ENCODE results near the gene MAP2K5. TPM values are rescaled to one million over a fixed set of nuclear protein-coding genes. Genes with fewer than 3 reads are reported as not detected.

Gene MAP2K5
- total and polyA plus RNA-seq, 8 donors, result 1.8 to 94.6 (median 11.1) TPM

DNA sequence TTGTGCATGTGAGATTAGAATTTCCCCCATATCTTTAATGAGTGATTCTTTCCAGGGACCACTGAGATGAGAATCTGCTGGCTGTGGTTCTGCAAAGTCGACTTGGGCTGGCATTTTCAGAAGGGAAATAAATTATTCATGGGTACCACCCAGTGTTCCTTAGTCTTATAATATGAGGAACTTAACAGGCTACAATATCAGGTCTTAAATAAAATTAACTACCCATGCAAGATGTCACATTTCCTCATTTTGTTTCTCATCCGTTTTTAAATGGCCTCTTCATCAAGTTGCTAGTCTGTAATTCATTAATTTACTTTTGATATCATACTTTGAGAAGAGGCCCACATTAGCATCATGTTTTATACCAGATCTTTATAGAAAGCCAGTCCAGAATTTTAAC is 224.5 kb downstream of the MAP2K5 start:
- intact Hi-C loops (cut with DNase I; ENCODE audit: low total_unique reads), result no loop called here
- H3K27me3 ChIP-seq, result no peaks in the 10 kb centered on the region
- H3K9me3 ChIP-seq, result no peaks in the 10 kb centered on the region
- no peak overlapping the region for H3K27ac ChIP-seq
- H3K36me3 ChIP-seq, result peaks cover 0 to 4% (median 0%) of the 10 kb centered on the region in 4 donors
- no peak overlapping the region for H3K4me3 ChIP-seq
- H3K4me1 ChIP-seq, result peaks cover 0 to 19% (median 4%) of the 10 kb centered on the region in 4 donors
- TF ChIP-seq, protein P1, sequence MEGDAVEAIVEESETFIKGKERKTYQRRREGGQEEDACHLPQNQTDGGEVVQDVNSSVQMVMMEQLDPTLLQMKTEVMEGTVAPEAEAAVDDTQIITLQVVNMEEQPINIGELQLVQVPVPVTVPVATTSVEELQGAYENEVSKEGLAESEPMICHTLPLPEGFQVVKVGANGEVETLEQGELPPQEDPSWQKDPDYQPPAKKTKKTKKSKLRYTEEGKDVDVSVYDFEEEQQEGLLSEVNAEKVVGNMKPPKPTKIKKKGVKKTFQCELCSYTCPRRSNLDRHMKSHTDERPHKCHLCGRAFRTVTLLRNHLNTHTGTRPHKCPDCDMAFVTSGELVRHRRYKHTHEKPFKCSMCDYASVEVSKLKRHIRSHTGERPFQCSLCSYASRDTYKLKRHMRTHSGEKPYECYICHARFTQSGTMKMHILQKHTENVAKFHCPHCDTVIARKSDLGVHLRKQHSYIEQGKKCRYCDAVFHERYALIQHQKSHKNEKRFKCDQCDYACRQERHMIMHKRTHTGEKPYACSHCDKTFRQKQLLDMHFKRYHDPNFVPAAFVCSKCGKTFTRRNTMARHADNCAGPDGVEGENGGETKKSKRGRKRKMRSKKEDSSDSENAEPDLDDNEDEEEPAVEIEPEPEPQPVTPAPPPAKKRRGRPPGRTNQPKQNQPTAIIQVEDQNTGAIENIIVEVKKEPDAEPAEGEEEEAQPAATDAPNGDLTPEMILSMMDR (IDR thresholded peaks at IDR 0.05), result no peak
- TF ChIP-seq POLR2A (IDR thresholded peaks at IDR 0.05) (no peak), POLR2AphosphoS5 (IDR thresholded peaks at IDR 0.05) (no peak), EP300 (IDR thresholded peaks at IDR 0.05) (no peak)
- 58 to 79% (median 69%) methylated on average over 2 of the region's 2 CpGs for WGBS, 5 donors
- DNase-seq, result no peak

DNA sequence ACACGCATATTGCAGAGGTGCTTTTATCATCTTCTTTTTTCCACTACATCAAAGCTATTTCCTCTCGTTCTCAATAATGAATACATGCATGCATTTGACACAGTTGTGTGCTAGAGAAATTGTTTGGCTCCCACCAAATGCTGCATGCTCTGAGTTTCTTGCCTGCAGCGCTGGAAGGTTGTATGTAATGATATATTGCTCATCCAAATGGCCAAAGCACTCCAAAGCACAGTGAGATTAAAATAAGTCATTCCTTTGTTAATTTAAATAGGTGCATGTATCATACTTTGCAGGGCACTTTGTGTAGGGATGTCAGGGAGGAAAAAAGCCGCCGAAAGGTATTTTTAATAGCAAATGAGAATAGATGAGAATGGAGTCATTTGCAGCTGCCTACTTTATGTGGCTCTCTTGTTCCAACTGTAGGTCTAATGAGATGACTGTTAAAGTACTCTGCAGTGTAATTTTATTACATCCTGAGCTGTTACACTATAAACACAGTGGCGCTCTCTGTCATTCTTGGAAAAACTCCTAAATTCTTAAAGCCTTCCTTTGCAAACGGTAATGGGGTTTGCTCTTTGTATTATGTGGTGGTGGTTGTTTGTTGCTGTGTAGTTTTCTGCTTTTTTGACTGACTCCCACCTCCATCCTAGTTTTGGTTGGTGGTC is 225.9 kb downstream of the MAP2K5 start:
- Histone ChIP-seq H3K36me3 (peaks cover 0 to 4% (median 1%) of the 10 kb centered on the region in 4 donors), H3K4me3 (no peak overlapping the region), H3K27me3 (no peaks in the 10 kb centered on the region), H3K27ac (no peak overlapping the region), H3K9me3 (no peaks in the 10 kb centered on the region), H3K4me1 (peaks cover 0 to 6% (median 2%) of the 10 kb centered on the region in 4 donors)
- no peak for TF ChIP-seq POLR2A (IDR thresholded peaks at IDR 0.05)
- TF ChIP-seq EP300 (IDR thresholded peaks at IDR 0.05), result no peak
- TF ChIP-seq, protein P1 (IDR thresholded peaks at IDR 0.05), result no peak
- no peak for TF ChIP-seq POLR2AphosphoS5 (IDR thresholded peaks at IDR 0.05)
- 92 to 95% (median 93%) methylated on average over 7 of the region's 7 CpGs for WGBS, 5 donors
- intact Hi-C loops (cut with DNase I; ENCODE audit: low total_unique reads), result no loop called here
- DNase-seq, result no peak

DNA sequence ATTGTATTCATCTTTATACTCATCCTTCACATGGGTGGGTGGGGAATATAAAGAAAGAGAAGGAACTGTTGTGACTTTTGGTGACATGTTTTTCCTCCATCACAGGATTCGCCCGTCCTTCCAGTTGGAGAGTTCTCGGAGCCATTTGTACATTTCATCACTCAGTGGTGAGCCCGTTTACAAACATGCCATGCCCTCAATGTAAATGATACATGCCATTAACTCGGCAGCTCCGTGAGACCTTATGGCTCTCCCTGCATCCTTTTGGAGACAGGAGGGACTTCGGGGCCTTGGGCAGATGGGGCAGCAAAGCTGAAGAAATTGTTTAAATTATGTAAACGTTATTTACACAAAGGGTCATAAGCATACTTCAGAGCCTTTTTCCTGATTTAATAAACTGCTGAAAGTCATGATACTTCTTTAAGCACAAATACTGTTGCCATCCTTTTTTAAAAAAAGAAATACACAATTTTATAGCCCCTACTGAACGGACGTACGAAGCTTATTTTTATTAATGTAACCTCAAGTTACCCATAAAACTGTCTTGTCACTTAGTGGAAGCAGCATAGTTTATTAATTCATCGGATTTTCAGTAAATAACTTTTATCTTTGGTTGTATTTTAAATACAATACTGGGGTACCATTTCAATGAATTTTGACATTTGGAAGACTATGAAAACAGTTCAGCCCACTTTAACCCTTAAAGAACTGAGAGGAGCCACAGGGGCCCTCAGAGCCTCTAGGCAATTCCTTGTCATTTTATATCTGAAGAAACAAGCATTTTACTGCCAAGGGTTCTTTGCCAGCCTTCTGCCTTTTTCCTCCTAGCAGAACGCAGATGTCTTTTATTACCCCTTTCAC is 227.2 kb downstream of the MAP2K5 start:
- DNase-seq, result no peak
- Histone ChIP-seq H3K9me3 (no peaks in the 10 kb centered on the region), H3K4me3 (no peak overlapping the region), H3K36me3 (peaks cover 0 to 11% (median 8%) of the 10 kb centered on the region in 4 donors), H3K27me3 (no peaks in the 10 kb centered on the region), H3K27ac (no peak overlapping the region), H3K4me1 (peaks cover 0 to 6% (median 2%) of the 10 kb centered on the region in 4 donors)
- 81 to 90% (median 87%) methylated on average over 13 of the region's 13 CpGs for WGBS, 5 donors
- TF ChIP-seq, protein P1 (IDR thresholded peaks at IDR 0.05), result no peak
- TF ChIP-seq EP300 (IDR thresholded peaks at IDR 0.05) (no peak), POLR2A (IDR thresholded peaks at IDR 0.05) (no peak), POLR2AphosphoS5 (IDR thresholded peaks at IDR 0.05) (no peak)
- intact Hi-C loops (cut with DNase I; ENCODE audit: low total_unique reads), result no loop called here

DNA sequence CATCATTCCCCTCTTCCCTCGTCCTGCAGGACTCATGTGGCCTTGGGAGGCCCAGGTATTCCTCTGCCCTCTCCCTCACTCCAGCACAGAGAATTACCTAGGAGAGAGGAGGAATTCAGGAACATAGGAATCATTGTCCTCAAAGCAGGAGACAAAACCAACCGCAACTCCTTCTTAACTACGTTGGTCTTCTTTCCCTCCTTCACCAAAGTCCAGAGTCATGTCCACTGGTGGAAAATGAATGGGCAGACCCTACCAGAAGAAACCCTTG is 227.8 kb downstream of the MAP2K5 start:
- no peak overlapping the region for H3K27ac ChIP-seq
- TF ChIP-seq EP300 (IDR thresholded peaks at IDR 0.05) (no peak), POLR2A (IDR thresholded peaks at IDR 0.05) (no peak), POLR2AphosphoS5 (IDR thresholded peaks at IDR 0.05) (no peak)
- TF ChIP-seq, protein P1 (IDR thresholded peaks at IDR 0.05), result no peak
- 93 to 96% (median 95%) methylated on average over 3 of the region's 3 CpGs for WGBS, 5 donors
- no peak for DNase-seq
- no peak overlapping the region for H3K4me3 ChIP-seq
- H3K4me1 ChIP-seq, result peaks cover 0 to 6% (median 2%) of the 10 kb centered on the region in 4 donors
- no peaks in the 10 kb centered on the region for H3K9me3 ChIP-seq
- H3K36me3 ChIP-seq, result peaks cover 0 to 15% (median 9%) of the 10 kb centered on the region in 4 donors
- no peaks in the 10 kb centered on the region for H3K27me3 ChIP-seq
- intact Hi-C loops (cut with DNase I; ENCODE audit: low total_unique reads), result no loop called here
